ENCODE data around the gene TSPAN17.
"Not testable (repeated sequence)": the region's sequence is repeated elsewhere in the genome, so short reads cannot be mapped to it uniquely, and the experiment has no call there.

Gene TSPAN17, protein sequence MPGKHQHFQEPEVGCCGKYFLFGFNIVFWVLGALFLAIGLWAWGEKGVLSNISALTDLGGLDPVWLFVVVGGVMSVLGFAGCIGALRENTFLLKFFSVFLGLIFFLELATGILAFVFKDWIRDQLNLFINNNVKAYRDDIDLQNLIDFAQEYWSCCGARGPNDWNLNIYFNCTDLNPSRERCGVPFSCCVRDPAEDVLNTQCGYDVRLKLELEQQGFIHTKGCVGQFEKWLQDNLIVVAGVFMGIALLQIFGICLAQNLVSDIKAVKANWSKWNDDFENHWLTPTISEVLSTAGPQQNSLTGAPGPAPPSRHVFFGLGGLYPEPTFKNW

DNA sequence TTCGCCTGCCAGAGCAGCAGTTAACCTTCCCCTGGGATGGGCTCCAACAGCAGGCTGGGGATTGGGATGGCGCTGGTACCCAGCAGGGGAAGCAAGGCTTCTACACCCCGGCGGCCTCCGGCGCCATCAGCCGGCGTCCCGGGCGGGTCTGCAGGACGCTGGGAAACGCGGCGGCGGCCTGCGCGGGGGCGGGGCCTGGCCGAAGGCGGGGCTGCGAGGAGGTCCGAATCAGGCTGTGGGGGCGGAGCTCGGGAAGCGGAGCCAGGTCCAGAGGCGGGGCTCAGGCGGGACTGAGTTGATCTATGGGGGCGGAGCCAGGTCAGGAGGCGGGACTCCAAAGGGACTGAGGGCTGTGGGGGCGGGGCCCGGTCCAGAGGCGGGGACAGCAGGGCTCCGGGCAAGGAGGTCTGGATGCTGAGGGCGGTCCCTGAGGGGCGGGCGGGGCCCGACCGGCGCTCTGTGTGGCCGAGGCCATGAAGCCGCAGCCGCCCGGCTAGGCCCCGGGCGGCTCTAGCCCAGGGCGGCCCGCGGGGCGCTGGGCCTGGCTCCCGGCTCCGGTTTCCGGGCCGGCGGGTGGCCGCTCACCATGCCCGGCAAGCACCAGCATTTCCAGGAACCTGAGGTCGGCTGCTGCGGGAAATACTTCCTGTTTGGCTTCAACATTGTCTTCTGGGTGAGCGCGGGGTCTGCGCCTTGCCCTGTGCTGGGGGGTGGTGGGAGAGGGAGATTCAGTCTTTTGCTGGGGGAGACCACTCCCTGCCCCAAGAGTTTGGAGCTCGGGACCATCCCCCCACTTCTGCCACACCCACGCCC, at the start of gene TSPAN17:
TSPAN17 (plus strand) TSS at position 455 of the 813 bp plus-strand sequence; CDS start at position 587, 132 bp downstream.
- ATAC-seq = peak; percentile 97

DNA sequence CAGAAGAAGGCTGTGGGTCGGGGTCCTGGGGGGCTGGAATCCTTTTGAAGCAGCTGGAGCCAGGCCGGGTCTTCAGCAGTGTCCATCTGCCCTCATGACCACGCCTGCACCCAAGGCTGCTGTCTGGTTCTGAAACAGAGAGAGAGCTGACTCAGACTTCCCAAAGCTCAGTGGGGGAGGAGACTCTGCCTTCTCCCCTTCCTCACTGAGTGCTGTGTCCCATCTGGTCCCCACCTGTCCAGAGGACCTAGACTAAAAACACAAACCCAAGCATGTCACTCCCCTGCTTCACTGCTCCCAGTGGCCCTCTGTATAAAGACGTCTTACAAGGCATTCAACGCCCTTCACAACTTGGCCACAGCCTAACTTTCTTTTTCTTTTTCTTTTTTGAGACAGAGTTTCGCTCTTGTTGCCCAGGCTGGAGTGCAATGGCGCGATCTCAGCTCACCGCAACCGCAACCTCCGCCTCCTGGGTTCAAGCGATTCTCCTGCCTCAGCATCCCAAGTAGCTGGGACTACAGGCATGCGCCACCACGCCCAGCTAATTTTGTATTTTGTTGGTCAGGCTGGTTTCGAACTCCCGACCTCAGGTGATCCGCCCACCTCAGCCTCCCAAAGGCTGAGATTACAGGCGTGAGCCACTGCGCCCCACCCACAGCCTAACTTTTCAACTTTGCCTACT, 47.4 kb upstream of the TSPAN17 start:
- ATAC-seq = not testable (repeated sequence)

More for the DNA sequence above, at the start of gene TSPAN17:
- TF ChIP-seq ZFP3 (CRISPR knock-in tag; IDR thresholded peaks at IDR 0.05) = no peak
- no peak for TF ChIP-seq ZNF565 (CRISPR knock-in tag; conservative IDR thresholded peaks at IDR 0.05; ENCODE audit: low read depth)
- TF ChIP-seq TOX (CRISPR knock-in tag; IDR thresholded peaks at IDR 0.05; ENCODE audit: borderline replicate concordance) = no peak
- no peak for TF ChIP-seq ZNF70 (CRISPR knock-in tag; IDR thresholded peaks at IDR 0.05)
- no peak for TF ChIP-seq ZNF8 (CRISPR knock-in tag; IDR thresholded peaks at IDR 0.05)
- no peak for TF ChIP-seq OSR1 (CRISPR knock-in tag; IDR thresholded peaks at IDR 0.05)
- TF ChIP-seq, protein P1, sequence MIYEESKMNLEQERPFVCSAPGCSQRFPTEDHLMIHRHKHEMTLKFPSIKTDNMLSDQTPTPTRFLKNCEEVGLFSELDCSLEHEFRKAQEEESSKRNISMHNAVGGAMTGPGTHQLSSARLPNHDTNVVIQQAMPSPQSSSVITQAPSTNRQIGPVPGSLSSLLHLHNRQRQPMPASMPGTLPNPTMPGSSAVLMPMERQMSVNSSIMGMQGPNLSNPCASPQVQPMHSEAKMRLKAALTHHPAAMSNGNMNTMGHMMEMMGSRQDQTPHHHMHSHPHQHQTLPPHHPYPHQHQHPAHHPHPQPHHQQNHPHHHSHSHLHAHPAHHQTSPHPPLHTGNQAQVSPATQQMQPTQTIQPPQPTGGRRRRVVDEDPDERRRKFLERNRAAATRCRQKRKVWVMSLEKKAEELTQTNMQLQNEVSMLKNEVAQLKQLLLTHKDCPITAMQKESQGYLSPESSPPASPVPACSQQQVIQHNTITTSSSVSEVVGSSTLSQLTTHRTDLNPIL (CRISPR knock-in tag; IDR thresholded peaks at IDR 0.05; ENCODE audit: low read depth) = no peak
- TF ChIP-seq TCF4 (CRISPR knock-in tag; IDR thresholded peaks at IDR 0.05; ENCODE audit: borderline replicate concordance) = no peak
- TF ChIP-seq SNAI2 (CRISPR knock-in tag; IDR thresholded peaks at IDR 0.05) = no peak
- TF ChIP-seq BACH2 (CRISPR knock-in tag; IDR thresholded peaks at IDR 0.05; ENCODE audit: borderline replicate concordance) = no peak
- TF ChIP-seq, protein P2, sequence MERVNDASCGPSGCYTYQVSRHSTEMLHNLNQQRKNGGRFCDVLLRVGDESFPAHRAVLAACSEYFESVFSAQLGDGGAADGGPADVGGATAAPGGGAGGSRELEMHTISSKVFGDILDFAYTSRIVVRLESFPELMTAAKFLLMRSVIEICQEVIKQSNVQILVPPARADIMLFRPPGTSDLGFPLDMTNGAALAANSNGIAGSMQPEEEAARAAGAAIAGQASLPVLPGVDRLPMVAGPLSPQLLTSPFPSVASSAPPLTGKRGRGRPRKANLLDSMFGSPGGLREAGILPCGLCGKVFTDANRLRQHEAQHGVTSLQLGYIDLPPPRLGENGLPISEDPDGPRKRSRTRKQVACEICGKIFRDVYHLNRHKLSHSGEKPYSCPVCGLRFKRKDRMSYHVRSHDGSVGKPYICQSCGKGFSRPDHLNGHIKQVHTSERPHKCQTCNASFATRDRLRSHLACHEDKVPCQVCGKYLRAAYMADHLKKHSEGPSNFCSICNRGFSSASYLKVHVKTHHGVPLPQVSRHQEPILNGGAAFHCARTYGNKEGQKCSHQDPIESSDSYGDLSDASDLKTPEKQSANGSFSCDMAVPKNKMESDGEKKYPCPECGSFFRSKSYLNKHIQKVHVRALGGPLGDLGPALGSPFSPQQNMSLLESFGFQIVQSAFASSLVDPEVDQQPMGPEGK (CRISPR knock-in tag; IDR thresholded peaks at IDR 0.05; ENCODE audit: borderline replicate concordance) = no peak
- TF ChIP-seq, protein P3, sequence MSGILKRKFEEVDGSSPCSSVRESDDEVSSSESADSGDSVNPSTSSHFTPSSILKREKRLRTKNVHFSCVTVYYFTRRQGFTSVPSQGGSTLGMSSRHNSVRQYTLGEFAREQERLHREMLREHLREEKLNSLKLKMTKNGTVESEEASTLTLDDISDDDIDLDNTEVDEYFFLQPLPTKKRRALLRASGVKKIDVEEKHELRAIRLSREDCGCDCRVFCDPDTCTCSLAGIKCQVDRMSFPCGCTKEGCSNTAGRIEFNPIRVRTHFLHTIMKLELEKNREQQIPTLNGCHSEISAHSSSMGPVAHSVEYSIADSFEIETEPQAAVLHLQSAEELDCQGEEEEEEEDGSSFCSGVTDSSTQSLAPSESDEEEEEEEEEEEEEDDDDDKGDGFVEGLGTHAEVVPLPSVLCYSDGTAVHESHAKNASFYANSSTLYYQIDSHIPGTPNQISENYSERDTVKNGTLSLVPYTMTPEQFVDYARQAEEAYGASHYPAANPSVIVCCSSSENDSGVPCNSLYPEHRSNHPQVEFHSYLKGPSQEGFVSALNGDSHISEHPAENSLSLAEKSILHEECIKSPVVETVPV (CRISPR knock-in tag; IDR thresholded peaks at IDR 0.05) = no peak
- TF ChIP-seq ESRRG (CRISPR knock-in tag; IDR thresholded peaks at IDR 0.05) = no peak
- no peak for TF ChIP-seq GLIS3 (CRISPR knock-in tag; IDR thresholded peaks at IDR 0.05)
- TF ChIP-seq ISL1 (CRISPR knock-in tag; IDR thresholded peaks at IDR 0.05) = no peak
- no peak for TF ChIP-seq ZFP30 (CRISPR knock-in tag; IDR thresholded peaks at IDR 0.05)
- TF ChIP-seq CSDC2 (CRISPR knock-in tag; IDR thresholded peaks at IDR 0.05) = no peak

DNA sequence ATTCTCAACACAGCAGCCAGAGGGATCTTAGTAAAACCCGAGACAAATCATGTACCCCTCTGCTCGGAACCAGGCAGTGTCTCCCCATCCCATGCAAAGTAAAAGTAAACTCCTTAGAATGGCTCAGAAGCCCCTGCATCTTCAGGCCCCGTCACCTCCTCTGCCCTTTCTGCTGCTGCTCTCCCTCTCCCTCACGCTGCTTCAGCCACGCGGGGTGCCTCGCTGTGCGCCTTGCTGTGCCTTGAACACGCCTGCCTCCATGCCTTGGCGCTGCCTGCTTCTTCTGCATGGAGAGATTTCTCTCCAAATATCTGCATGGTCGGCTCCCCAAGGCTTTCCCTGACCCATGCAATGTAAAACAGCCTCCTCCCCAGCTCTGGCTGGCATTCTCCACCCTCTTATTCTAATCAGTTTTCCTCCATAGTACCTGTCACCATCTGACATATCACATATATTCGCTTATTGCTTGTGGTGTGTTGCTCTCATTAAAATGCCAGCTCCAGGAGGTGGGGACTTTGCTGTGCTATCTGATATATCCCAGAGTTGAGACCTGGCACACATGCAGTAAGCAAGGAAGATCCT, 45.3 kb upstream of the TSPAN17 start:
- no peak for TF ChIP-seq PPARA (CRISPR knock-in tag; IDR thresholded peaks at IDR 0.05; ENCODE audit: borderline replicate concordance)
- no peak for TF ChIP-seq ZFP30 (CRISPR knock-in tag; IDR thresholded peaks at IDR 0.05)
- no peak for TF ChIP-seq RARB (CRISPR knock-in tag; IDR thresholded peaks at IDR 0.05)
- TF ChIP-seq BACH2 (CRISPR knock-in tag; IDR thresholded peaks at IDR 0.05; ENCODE audit: borderline replicate concordance) = no peak
- no peak for TF ChIP-seq ZNF565 (CRISPR knock-in tag; conservative IDR thresholded peaks at IDR 0.05; ENCODE audit: low read depth)
- no peak for TF ChIP-seq ZNF70 (CRISPR knock-in tag; IDR thresholded peaks at IDR 0.05)

DNA sequence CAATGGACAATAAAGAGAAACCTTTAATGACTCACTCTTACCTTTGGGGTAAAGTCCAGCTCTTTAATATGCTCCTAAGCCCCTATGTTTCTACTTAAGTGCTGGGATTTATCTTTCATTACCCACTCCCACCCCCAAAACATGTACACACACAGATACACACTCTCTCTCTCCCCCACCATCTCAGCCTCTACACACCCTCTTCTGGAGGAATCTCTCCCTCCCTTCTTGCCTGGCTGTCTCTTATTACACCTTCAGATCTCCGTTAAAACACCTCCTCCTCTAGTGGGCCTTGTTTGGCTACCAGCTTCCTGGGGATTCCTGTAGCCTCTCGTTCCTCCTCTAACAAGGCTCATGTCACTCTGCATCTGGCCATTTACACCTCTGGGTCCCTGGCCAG, 44.2 kb upstream of the TSPAN17 start:
- ATAC-seq = no peak
- TF ChIP-seq CSDC2 (CRISPR knock-in tag; IDR thresholded peaks at IDR 0.05) (no peak), GLIS3 (CRISPR knock-in tag; IDR thresholded peaks at IDR 0.05) (no peak), TOX (CRISPR knock-in tag; IDR thresholded peaks at IDR 0.05; ENCODE audit: borderline replicate concordance) (no peak), TCF4 (CRISPR knock-in tag; IDR thresholded peaks at IDR 0.05; ENCODE audit: borderline replicate concordance) (no peak), ZNF8 (CRISPR knock-in tag; IDR thresholded peaks at IDR 0.05) (no peak), ZFP30 (CRISPR knock-in tag; IDR thresholded peaks at IDR 0.05) (no peak), ESRRG (CRISPR knock-in tag; IDR thresholded peaks at IDR 0.05) (no peak), SNAI2 (CRISPR knock-in tag; IDR thresholded peaks at IDR 0.05) (no peak), RARB (CRISPR knock-in tag; IDR thresholded peaks at IDR 0.05) (no peak), OSR1 (CRISPR knock-in tag; IDR thresholded peaks at IDR 0.05) (no peak), ZNF70 (CRISPR knock-in tag; IDR thresholded peaks at IDR 0.05) (no peak), ARNTL (CRISPR knock-in tag; IDR thresholded peaks at IDR 0.05; ENCODE audit: borderline replicate concordance, low read depth) (no peak)
- TF ChIP-seq, protein P1 (CRISPR knock-in tag; IDR thresholded peaks at IDR 0.05; ENCODE audit: low read depth) = no peak
- TF ChIP-seq, protein P4, sequence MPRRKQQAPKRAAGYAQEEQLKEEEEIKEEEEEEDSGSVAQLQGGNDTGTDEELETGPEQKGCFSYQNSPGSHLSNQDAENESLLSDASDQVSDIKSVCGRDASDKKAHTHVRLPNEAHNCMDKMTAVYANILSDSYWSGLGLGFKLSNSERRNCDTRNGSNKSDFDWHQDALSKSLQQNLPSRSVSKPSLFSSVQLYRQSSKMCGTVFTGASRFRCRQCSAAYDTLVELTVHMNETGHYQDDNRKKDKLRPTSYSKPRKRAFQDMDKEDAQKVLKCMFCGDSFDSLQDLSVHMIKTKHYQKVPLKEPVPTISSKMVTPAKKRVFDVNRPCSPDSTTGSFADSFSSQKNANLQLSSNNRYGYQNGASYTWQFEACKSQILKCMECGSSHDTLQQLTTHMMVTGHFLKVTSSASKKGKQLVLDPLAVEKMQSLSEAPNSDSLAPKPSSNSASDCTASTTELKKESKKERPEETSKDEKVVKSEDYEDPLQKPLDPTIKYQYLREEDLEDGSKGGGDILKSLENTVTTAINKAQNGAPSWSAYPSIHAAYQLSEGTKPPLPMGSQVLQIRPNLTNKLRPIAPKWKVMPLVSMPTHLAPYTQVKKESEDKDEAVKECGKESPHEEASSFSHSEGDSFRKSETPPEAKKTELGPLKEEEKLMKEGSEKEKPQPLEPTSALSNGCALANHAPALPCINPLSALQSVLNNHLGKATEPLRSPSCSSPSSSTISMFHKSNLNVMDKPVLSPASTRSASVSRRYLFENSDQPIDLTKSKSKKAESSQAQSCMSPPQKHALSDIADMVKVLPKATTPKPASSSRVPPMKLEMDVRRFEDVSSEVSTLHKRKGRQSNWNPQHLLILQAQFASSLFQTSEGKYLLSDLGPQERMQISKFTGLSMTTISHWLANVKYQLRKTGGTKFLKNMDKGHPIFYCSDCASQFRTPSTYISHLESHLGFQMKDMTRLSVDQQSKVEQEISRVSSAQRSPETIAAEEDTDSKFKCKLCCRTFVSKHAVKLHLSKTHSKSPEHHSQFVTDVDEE (CRISPR knock-in tag; IDR thresholded peaks at IDR 0.05) = no peak

More for the DNA sequence above, 45.3 kb upstream of the TSPAN17 start:
- ATAC-seq = no peak

Data from SK-N-SH treated with all-trans-retinoic acid at 6 μM for 48 hours (cell line).